ENCODE measurements around the gene CSH2.

CSH2 gene

GRCh38 chr17:63834431-63835166 is 38.9 kb downstream of the CSH2 start:
- Mint-ChIP-seq H3K4me1 (peaks cover 70% of the 10 kb centered on the region), H3K36me3 (peaks cover 22% of the 10 kb centered on the region), H3K27me3 (no peaks in the 10 kb centered on the region), H3K4me3 (no peak overlapping the region), H3K27ac (peak overlapping the region; percentile 72), H3K9me3 (no peaks in the 10 kb centered on the region)

DNA sequence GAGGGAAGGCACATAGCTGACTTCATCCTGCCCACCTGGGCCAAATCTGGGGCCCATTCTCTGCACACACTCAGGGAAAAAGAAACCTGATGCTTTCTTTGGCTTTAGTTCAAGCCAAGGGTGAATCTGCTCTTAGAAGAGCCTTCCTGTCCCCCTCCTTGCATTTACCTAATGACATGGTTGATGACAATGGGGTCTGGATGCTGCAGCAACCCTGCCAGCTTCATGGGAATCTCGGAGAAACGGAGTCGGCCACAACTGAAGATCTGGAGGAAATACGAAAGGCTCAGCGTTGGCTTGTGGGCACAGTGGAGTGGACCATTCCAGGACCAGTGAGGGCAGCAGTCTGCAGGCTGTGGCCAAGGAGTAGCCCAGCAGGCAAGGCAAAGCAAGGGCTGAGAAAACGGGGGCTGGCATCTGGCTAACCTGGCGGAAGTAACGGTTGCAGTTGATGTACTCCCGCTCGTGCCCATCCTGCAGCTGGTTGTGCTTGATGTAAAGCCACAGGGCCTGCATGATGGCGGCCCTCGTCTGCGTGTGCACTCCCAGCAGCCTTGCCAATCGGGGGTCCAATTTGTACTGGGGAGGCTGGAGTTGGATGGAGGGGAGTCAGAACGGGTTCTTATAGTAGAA is 39.6 kb downstream of the CSH2 start:
- Mint-ChIP-seq H3K4me3 (no peak overlapping the region), H3K36me3 (peaks cover 23% of the 10 kb centered on the region), H3K9me3 (no peaks in the 10 kb centered on the region), H3K27ac (peak overlapping the region; percentile 12), H3K4me1 (peaks cover 70% of the 10 kb centered on the region), H3K27me3 (no peaks in the 10 kb centered on the region)

GRCh38 chr17:63833026-63833740 is 40.3 kb downstream of the CSH2 start:
- Mint-ChIP-seq H3K9me3 (no peaks in the 10 kb centered on the region), H3K36me3 (peaks cover 25% of the 10 kb centered on the region), H3K4me3 (no peak overlapping the region), H3K4me1 (peaks cover 70% of the 10 kb centered on the region), H3K27me3 (no peaks in the 10 kb centered on the region), H3K27ac (no peak overlapping the region)

GRCh38 chr17:63832455-63832854 is 41.0 kb downstream of the CSH2 start:
- H3K36me3 Mint-ChIP-seq, result peaks cover 28% of the 10 kb centered on the region
- H3K4me1 Mint-ChIP-seq, result peaks cover 69% of the 10 kb centered on the region
- peak overlapping the region; percentile 59 for H3K27ac Mint-ChIP-seq
- no peaks in the 10 kb centered on the region for H3K27me3 Mint-ChIP-seq
- H3K9me3 Mint-ChIP-seq, result no peaks in the 10 kb centered on the region
- H3K4me3 Mint-ChIP-seq, result no peak overlapping the region

- Mint-ChIP-seq H3K36me3 (peaks cover 30% of the 10 kb centered on the region), H3K4me3 (no peak overlapping the region), H3K4me1 (peaks cover 69% of the 10 kb centered on the region)
Measured at GRCh38 chr17:63832014-63832413, 41.5 kb downstream of the CSH2 start.

DNA sequence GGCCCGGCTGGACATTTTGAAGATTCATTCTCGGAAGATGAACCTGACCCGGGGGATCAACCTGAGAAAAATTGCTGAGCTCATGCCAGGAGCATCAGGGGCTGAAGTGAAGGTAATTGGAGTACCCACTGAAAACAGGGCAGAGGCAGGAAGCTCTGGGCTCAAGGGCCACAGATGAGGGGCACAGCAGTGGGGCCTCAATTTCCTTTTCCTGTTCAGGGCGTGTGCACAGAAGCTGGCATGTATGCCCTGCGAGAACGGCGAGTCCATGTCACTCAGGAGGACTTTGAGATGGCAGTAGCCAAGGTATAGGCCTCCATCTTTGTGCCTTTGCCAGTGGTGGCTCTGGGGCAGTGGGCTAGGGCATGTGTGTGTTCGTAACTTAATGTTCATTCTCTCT is 42.0 kb downstream of the CSH2 start:
- Mint-ChIP-seq H3K27ac (peak overlapping the region; percentile 68), H3K4me3 (no peak overlapping the region), H3K4me1 (peaks cover 66% of the 10 kb centered on the region)

More at GRCh38 chr17:63832014-63832413, 41.5 kb downstream of the CSH2 start:
- Mint-ChIP-seq H3K27me3 (no peaks in the 10 kb centered on the region), H3K9me3 (no peaks in the 10 kb centered on the region), H3K27ac (peak overlapping the region; percentile 68)

DNA sequence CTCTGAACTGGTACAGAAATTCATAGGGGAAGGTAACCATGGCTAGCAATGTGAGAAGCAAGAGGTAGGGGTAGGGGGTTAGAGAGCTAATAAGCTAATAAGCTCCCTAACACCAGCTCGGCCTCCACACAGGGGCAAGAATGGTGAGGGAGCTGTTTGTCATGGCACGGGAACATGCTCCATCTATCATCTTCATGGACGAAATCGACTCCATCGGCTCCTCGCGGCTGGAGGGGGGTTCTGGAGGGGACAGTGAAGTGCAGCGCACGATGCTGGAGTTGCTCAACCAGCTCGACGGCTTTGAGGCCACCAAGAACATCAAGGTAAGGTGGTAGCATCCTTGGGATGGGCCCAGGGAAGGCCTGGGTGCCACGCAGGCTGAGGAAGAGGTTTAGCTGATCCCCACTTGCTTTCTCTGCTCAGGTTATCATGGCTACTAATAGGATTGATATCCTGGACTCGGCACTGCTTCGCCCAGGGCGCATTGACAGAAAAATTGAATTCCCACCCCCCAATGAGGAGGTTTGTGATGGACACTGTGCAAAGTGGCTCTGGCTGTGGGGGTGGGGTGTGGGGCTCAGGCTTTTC is 42.5 kb downstream of the CSH2 start:
- peaks cover 32% of the 10 kb centered on the region for H3K36me3 Mint-ChIP-seq

More for the DNA sequence above, 42.0 kb downstream of the CSH2 start:
- Mint-ChIP-seq H3K27me3 (no peaks in the 10 kb centered on the region), H3K36me3 (peaks cover 32% of the 10 kb centered on the region), H3K9me3 (no peaks in the 10 kb centered on the region)

DNA sequence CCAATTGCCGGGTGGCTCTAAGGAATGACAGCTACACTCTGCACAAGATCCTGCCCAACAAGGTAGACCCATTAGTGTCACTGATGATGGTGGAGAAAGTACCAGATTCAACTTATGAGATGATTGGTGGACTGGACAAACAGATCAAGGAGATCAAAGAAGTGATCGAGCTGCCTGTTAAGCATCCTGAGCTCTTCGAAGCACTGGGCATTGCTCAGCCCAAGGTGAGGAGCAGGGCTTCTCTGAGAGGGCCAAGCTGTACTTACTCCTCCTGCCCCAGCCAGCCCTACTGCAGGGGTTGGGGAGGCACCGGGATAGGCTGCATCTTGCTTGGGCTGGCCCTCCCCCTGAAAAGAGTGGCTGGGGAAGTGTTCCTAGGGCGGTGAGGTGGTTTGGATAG is 43.2 kb downstream of the CSH2 start:
- no peaks in the 10 kb centered on the region for H3K9me3 Mint-ChIP-seq
- peak overlapping the region; percentile 98 for H3K4me3 Mint-ChIP-seq
- H3K27me3 Mint-ChIP-seq, result no peaks in the 10 kb centered on the region
- peak overlapping the region; percentile 94 for H3K27ac Mint-ChIP-seq
- peaks cover 65% of the 10 kb centered on the region for H3K4me1 Mint-ChIP-seq
- peaks cover 35% of the 10 kb centered on the region for H3K36me3 Mint-ChIP-seq

More for the DNA sequence above, 42.5 kb downstream of the CSH2 start:
- H3K27ac Mint-ChIP-seq, result peak overlapping the region; percentile 68
- no peaks in the 10 kb centered on the region for H3K9me3 Mint-ChIP-seq
- H3K4me3 Mint-ChIP-seq, result peak overlapping the region; percentile 56
- H3K27me3 Mint-ChIP-seq, result no peaks in the 10 kb centered on the region
- peaks cover 66% of the 10 kb centered on the region for H3K4me1 Mint-ChIP-seq

- Mint-ChIP-seq H3K36me3 (peaks cover 40% of the 10 kb centered on the region), H3K4me1 (peaks cover 66% of the 10 kb centered on the region), H3K27me3 (no peaks in the 10 kb centered on the region), H3K27ac (no peak overlapping the region), H3K9me3 (no peaks in the 10 kb centered on the region), H3K4me3 (peak overlapping the region; percentile 98)
Measured at GRCh38 chr17:63828936-63829335, 44.5 kb downstream of the CSH2 start.

GRCh38 chr17:63827801-63828221 is 45.7 kb downstream of the CSH2 start:
- Mint-ChIP-seq H3K9me3 (no peaks in the 10 kb centered on the region), H3K27me3 (no peaks in the 10 kb centered on the region), H3K4me1 (peaks cover 72% of the 10 kb centered on the region), H3K4me3 (peak overlapping the region; percentile 98), H3K27ac (peak overlapping the region; percentile 100), H3K36me3 (peaks cover 48% of the 10 kb centered on the region)

- Mint-ChIP-seq H3K4me1 (peaks cover 72% of the 10 kb centered on the region), H3K27me3 (no peaks in the 10 kb centered on the region), H3K36me3 (peaks cover 49% of the 10 kb centered on the region), H3K27ac (peak within 1 kb of the TSS; percentile 100), H3K4me3 (peak within 1 kb of the TSS; percentile 98), H3K9me3 (no peaks in the 10 kb centered on the region)
Measured at GRCh38 chr17:63827002-63827800, 46.3 kb downstream of the CSH2 start, which contains the start of the genes FTSJ3 and PSMC5. Gene FTSJ3 (minus strand): TSS chr17:63827663. CDS start chr17:63826902, 761 bp downstream. Gene PSMC5 (plus strand): TSS chr17:63827431. CDS start chr17:63827491, 60 bp downstream.

DNA sequence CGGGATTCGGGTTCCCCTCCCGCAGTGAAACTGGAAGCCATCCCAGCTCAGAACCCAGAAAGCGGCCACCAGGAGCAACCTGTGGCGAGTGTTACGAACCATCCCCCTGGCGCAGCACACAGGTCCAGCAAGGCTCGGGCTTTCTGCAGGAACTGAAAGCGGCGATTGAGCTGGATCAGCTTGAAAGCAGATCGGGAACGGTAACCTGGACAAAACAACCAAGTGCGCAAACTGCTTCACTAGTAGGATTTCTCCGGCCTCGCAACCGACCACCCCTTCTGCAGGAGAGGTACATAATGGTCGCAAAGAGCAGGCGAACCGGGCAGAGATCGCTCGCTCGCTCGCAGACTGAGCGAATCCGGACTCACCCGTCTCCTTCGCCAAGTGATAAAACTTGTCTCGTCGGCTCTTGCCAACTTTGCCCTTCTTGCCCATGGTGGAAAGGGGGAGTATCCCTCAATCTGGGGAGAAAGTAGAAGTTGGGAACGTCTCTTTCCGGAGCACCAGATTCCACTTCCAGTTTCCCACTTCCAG is 46.9 kb downstream of the CSH2 start:
- Mint-ChIP-seq H3K9me3 (no peaks in the 10 kb centered on the region), H3K27me3 (no peaks in the 10 kb centered on the region), H3K36me3 (peaks cover 48% of the 10 kb centered on the region), H3K4me3 (peak overlapping the region; percentile 98), H3K27ac (peak overlapping the region; percentile 100), H3K4me1 (peaks cover 69% of the 10 kb centered on the region)

GRCh38 chr17:63824362-63824761 is 49.1 kb downstream of the CSH2 start:
- Mint-ChIP-seq H3K4me3 (peak overlapping the region; percentile 11), H3K4me1 (peaks cover 48% of the 10 kb centered on the region), H3K27me3 (no peaks in the 10 kb centered on the region), H3K27ac (peak overlapping the region; percentile 88), H3K9me3 (no peaks in the 10 kb centered on the region), H3K36me3 (peaks cover 35% of the 10 kb centered on the region)

DNA sequence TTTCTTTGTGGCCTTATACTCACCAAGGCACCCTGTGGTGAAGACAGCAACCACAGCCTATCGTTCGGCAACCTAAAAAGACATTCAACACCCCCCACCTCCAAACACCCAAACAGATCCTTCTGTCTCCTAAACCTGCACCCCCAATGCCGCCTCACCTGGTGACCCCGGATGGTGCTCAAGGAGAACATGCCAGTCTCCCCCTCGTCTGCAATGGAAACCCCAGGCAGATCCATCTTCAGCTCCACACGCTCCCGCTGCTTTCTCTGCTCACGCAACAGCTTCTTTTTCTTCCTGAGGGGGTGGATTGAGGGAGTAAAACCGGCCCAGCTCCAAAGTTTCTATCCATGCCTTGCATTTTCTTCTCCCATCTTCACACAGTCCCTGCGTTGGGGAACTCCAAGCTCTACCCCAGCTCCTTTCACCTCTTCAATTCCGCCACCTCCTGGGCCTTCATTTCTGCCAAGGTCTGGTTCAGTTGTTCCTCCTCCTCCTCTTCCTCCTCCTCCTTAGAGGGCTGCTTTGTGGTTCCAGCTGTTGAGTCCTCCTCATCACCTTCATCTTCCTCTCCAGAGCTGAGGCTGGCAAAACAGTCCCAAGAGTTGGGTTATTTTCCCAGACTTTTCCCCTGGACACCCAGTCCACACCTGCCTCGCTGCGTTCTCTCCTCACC is 49.7 kb downstream of the CSH2 start:
- no peak overlapping the region for H3K4me3 Mint-ChIP-seq
- H3K36me3 Mint-ChIP-seq, result peaks cover 37% of the 10 kb centered on the region
- no peaks in the 10 kb centered on the region for H3K9me3 Mint-ChIP-seq
- peak overlapping the region; percentile 88 for H3K27ac Mint-ChIP-seq
- no peaks in the 10 kb centered on the region for H3K27me3 Mint-ChIP-seq
- peaks cover 42% of the 10 kb centered on the region for H3K4me1 Mint-ChIP-seq
